PC-9 (cell line): Measurements from ENCODE around the gene RAB11B.

Experiments
- EZH2 ChIP-seq: fragments of 200-600 bp; sonication (generic); IDR thresholded peaks from 2 replicates; pipeline ENCODE4 v1.8.0; 2017; ENCODE audit warnings: antibody characterized with exemption, low read depth
- TF ChIP-seq, protein P1 (sequence below): fragments of 200-600 bp; sonication (generic); conservative IDR thresholded peaks from 2 replicates; pipeline ENCODE4 v1.6.1; 2017; ENCODE audit warnings: mixed run types, antibody characterized with exemption, mild to moderate bottlenecking, moderate library complexity

GRCh38 chr19:8446061-8446709 is 56.0 kb downstream of the RAB11B start:
- TF ChIP-seq, protein P1, sequence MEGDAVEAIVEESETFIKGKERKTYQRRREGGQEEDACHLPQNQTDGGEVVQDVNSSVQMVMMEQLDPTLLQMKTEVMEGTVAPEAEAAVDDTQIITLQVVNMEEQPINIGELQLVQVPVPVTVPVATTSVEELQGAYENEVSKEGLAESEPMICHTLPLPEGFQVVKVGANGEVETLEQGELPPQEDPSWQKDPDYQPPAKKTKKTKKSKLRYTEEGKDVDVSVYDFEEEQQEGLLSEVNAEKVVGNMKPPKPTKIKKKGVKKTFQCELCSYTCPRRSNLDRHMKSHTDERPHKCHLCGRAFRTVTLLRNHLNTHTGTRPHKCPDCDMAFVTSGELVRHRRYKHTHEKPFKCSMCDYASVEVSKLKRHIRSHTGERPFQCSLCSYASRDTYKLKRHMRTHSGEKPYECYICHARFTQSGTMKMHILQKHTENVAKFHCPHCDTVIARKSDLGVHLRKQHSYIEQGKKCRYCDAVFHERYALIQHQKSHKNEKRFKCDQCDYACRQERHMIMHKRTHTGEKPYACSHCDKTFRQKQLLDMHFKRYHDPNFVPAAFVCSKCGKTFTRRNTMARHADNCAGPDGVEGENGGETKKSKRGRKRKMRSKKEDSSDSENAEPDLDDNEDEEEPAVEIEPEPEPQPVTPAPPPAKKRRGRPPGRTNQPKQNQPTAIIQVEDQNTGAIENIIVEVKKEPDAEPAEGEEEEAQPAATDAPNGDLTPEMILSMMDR = no peak
- no peak for TF ChIP-seq EZH2
